ENCODE measurements around the gene PTGES3L. TPM values are rescaled to one million over a fixed set of nuclear protein-coding genes. Genes with fewer than 3 reads are reported as not detected.
A peak's percentile ranks its signal among the peaks of the same experiment; 100 is the strongest.
"Not testable (repeated sequence)": the region's sequence is repeated elsewhere in the genome, so short reads cannot be mapped to it uniquely, and the experiment has no call there.

PTGES3L gene
- total RNA-seq, 1 donor from 2014 or later: 1.2 TPM

DNA sequence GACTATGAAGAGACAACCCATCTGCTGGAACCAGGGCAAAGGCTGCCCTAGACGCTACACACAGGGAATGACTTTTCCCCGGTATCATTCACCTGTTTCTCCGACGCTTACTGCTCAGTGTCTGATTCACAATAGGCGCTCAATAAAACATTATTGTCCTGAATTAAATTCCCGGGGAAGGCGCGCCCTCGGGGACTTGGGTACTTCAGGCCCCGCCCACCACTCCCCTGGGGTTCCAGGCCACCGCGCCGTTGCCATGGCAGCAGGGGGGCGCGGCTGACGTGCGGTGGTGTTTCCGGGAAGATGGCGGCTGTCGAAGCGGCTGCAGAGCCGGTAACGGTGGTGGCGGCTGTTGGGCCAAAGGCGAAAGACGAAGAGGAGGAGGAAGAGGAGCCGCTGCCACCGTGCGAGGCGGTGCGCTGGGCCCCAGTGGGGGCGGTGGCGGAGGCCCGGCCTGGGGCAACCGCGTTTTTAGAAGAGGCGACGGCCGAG, 440 bp upstream of the PTGES3L start, which contains the start of gene RUNDC1:
Gene RUNDC1, plus strand, starts transcription at position 292 of the 492 bp plus-strand sequence. Its CDS starts 12 bp downstream, at position 304.
- peak; percentile 79 for DNase-seq

DNA sequence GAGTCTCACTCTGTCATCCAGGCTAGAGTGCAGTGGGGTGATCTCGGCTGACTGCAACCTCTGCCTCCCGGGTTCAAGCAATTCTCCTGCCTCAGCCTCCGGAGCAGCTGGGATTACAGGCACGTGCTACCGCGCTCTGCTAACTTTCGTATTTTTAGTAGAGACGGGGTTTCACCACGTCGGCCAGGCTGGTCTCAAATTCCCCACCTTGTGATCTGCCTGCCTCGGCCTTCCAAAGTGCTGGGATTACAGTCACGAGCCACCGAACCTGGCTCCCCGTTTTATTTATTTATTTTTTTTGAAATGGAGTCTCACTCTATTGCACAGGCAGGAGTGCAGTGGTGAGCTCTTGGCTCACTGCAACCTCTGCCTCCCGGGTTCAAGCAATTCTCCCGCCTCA, 4.2 kb downstream of the PTGES3L start:
- not testable (repeated sequence) for DNase-seq

DNA sequence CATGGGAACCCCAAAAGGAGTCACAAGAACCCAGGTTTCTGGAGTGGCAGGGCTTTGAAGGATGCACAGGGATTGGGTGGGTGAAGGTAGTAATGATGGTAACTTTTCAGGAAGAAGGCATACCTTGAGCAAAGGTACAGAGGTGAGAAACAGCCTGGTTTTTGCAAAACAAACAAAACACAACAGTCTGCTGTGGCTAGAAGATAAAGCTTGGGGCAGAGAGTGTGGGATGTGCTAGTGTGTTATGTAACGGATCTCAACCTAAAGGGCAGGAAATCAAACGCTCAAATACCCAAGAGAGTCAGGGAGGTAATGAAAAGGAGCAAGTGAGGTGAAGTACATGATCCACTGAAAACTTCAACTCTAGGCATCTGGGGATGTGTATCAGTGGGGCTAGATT, 4.6 kb downstream of the PTGES3L start:
- DNase-seq: no peak

DNA sequence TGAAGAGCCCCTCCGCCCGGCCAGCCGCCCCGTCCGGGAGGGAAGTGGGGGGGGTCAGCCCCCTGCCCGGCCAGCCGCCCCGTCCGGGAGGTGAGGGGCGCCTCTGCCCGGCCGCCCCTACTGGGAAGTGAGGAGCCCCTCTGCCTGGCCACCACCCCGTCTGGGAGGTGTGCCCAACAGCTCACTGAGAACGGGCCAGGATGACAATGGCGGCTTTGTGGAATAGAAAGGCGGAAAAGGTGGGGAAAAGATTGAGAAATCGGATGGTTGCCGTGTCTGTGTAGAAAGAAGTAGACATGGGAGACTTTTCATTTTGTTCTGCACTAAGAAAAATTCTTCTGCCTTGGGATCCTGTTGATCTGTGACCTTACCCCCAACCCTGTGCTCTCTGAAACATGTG, 6.6 kb downstream of the PTGES3L start:
- DNase-seq: not testable (repeated sequence)

DNA sequence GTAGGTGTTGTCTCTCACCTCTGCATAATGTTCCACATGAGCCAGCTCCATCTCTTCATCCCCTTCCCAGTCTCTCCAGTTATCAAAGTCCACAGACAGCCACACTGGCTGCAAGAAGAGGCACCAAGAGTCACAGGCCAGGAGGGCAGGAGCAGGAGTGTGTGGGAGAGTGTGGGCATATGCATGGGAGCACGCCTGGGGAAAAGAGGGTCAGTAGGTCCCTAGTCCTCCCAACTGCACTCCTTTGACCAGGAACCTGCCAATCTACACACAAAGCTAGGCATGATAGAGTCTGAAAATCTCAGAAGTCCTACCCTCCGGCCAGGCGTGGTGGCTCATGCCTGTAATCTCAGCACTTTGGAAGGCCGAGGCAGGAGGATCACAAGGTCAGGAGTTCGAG, 8.3 kb downstream of the PTGES3L start:
- no peak for DNase-seq

DNA sequence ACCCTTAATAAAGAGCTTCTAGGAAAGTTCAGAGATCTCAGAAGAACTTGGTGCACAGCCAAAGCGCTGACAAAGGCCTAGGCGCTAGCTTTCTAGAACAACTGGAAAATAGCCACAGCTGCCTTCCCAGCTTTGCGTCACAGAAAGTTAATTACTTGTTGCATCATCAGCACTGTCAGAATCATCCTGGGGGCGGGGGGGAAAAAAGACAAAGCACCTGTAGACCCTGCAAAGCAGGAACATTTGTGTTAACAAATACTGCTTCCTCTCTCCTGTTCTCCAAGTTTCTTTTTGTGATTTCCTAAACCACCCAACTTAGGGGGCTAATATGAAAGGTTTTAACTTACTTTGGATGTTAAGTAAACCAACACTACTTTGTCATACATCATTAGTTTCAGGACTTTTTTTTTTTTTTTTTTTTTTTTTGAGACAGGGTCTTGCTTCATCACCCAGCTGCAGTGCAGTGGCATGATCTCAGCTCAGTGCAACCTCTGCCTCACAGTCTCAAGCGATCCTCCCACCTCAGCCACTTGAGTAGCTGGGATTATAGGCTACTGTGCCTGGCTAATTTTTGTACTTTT, 10.8 kb downstream of the PTGES3L start:
- no peak for DNase-seq

DNA sequence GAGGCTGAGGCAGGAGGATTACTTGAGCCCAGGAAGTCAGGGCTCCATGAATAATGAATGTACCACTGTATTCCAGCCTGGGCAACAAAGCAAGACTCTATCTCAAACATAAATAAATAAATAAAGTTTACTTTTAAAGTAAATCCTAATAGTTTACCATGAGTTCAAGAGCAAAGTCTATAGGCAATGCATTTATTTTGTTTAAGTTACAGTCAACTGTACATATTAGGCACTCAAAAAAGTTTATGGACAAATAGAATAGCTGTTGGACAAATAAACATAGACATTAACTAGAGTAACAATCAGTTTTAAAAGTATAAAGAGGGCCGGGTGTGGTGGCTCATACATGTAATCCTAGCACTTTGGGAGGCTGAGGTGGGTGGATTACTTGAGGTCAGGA, 12.0 kb downstream of the PTGES3L start:
- DNase-seq: no peak

DNA sequence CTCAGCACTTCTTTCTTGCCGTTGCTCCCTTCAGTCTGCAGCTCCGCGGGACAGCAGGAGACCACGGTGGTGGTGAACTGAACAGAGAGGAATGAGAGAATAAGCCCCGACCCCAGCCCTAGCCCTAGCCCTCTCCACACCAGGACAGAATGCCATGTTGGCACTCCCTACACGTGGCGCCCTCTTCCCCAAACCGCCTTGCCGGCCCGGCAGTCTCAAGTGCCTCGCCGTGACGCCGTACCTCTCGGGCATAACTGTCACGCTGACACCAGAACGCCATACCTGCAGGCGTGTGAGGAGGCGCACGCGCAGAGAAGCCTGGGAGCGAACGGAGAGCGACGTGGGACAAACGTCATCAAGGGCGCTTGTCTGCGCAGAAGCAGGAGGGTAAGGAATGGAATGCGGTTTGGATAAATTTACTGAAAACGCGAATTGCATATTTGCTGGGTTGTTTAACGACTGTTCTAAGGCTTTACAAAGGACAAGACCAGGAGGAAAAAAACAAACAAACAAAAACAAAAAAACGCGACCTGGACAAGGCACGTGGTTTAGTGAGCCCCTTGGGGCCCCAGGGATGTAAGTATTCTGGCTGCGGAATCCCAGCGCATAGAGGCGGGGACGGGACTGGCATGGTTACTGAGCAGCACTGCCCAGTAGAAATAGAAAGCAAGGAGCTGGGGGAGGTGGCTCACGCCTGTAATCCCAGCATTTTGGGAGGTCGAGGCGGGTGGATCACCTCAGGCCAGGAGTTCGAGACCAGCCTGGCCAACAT, 15.5 kb downstream of the PTGES3L start, which contains the start of gene AARSD1:
Gene AARSD1, minus strand, starts transcription at position 294 of the 772 bp plus-strand sequence. Its CDS starts 14 bp downstream, at position 280.
- peak; percentile 82 for DNase-seq

DNA sequence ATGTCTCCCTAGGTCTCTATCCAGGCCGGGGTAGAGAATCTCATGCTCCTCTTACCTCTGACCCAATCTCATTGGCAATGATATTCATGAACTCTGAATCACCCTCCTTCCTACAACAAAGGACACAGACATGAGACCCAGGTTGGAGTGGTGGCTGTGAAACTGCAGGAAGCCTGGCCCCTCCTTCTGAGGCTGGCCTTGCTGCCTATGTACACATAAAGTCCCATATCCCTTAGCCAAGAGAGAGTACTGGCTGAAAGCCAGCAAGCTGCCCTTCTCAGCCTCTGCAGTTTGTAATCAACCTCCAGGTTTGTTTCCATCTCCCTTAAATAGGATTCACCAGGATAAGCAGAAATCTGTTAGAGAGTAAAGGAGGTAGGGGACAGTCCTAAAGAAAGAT, 26.2 kb downstream of the PTGES3L start:
- no peak for DNase-seq

DNA sequence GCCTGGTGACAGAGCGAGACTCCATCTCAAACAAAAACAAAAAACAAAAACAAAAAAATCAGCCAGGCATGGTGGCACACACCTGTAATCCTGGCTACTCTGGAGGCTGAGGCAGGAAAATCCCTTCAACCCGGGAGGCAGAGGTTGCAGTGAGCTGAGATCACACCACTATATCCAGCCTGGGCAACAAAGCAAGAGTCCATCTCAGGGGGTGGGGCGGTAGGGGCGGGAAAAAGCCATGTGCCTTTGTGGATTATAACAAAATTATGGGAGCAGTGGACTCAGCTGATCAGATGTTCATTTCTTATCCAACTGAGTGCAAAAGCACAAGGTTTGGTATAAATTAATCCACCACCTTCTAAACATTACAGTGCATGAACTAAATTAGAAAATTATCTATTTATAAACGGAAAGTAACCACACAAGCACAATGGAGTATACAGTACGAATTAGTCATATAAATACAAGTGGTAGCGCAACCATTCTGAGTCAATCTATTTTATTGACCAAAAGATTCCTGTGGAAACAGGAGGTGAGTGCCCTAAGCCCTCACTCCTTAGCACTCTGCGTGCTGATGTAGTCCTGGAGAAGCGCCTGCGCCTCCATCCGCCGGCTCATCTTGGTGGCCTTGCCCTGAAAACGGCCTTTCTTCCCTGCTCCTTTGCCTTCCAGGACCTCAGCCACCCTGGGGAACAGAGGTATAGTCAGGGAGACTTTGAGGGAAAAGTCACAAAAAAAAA, 29.7 kb downstream of the PTGES3L start:
- DNase-seq: no peak

DNA sequence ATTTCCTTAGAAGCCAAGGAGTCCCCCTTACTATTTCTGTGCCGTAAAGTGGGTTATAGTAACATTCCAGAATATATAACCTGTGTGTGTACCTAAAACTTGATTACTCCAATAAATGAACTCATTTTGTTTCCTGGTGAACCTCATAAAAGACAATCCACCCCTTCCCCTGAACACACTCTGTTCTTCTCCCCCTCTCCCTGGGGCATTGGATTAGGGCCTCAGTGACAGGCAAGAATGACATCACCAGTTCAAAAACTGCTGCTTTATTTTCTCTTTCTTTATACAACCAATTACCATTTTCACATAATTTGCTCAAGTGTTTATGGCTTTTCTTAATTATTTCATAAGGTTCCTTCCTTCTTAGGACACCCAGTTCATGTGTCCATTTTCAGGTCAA, 33.1 kb downstream of the PTGES3L start:
- DNase-seq: no peak

DNA sequence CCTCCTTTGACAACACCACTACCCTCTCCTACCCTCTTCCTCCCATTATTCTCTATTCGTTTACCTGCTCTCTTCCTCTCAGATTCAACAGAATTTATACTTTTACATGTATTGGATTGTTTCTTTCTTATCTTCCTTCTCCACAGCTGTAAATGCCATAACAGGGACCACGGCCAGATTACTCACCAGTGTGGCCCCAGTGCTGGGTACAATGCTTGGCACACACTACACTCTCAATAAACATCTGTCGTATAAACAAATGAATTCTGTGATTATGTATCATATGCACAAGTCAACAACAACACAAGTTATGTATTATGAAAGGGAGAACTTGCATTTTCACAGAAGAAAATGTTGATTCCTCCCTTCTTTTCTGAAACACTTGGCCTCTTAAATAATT, 35.7 kb downstream of the PTGES3L start:
- DNase-seq: no peak

DNA sequence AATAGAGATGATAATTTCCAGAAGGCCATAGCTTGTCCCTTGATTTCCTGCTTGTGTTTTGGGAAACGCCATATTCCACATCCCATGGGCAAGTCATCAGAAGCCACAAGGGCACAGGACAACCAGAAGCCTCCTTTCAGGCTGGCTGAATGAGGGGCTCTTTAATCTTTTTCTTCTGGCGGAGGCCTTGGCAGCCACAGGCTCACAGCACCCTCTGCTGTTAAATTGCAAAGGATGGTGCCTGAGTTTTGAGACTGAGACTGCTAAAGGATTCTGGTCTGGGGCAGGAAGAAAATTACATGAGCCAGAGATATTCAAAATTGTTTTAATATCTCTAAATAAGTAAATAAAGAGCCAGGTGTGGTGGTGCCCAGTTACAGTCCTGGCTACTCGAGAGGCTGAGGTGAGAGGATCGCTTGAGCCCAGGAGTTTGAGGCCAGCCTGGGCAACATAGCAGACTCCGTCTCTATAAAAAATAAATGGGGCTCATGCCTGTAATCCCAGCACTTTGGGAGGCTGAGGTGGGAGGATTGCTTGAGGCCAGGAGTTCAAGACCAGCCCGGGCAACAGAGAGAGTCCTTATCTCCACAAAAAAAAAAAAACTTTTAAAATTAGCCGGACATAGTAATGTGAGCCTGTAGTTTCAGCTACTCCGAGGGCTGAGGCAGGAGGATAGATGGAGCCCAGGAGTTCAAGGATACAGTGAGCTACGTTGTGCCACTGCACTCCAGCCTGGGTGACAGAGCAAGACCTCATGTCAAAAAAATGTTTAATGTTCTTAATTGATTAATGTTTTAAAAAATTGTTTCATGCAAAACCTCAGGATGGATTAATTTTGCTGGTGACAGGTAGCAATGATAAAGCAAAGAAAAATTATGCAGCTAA, 41.9 kb downstream of the PTGES3L start:
- no peak for DNase-seq

DNA sequence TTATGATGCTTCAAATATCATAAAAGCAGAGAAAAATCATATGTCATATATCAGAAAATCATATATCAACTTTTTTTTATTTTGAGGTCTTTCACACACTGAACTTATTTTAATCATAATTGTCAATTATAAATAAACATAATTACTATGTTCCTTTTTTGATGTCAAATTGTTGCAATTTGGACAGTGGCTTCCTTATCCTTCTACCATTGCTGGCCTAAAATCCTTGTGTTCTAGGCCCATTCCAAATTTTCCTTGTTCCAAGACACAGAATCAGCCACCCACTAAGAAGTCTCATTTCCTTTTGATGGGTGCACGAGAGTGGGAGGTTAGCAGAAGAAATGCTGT, 50.4 kb downstream of the PTGES3L start:
- DNase-seq: no peak

DNA sequence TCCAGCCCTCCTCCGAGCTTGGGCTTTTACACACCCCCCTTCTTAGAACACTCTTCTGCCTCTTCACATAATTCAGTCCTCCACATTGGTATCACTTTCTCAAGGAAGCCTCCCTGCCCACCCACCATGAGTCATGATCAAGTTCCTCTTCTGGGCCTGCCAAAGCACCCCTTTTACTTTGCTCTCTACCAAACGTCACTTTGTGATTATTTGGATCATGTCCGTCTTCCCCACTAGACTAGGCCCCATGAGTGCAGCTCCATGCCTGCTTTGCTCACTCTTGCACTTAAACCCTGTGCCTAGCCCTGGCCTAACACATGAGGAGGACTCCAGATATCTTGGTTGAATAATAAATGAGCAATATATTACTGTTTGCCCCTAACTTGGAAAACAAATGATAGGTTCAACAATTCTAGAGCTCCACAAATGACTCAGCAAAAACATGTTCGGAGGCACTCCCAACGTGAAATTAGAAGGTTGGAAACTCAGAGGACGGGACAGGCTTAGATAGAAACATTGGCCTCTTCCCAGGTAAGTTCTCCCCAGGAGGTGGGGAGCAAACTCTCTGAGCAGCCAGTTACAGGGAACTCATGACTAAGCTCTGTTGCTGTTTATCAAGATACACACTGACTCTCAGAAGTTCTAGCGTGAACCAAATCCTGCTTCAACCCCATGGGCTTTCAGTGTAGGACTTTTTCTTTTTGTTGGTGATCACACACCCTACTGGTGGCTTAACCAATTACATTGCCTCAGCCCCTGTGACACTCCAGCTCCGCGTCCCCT, 51.0 kb downstream of the PTGES3L start:
- DNase-seq: no peak

DNA sequence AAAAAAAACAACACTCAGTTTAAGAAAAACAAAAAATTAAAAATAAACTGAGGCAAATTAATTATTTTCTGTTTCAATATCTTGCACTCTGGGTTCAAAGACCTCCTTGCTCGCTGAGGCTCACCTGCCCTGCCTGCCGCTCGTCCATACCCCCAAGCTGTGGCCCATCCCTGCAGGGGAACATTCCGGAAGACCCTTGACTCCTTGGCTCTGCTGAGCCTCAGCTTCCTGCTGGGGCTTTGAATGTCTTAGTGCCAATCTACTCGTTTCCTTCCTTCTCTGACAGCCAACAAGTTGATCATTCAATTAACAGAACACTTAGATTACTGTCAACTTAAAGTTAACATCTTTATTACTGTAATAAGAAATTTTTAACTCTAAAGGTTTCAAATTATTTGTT, 55.0 kb downstream of the PTGES3L start:
- DNase-seq: no peak

DNA sequence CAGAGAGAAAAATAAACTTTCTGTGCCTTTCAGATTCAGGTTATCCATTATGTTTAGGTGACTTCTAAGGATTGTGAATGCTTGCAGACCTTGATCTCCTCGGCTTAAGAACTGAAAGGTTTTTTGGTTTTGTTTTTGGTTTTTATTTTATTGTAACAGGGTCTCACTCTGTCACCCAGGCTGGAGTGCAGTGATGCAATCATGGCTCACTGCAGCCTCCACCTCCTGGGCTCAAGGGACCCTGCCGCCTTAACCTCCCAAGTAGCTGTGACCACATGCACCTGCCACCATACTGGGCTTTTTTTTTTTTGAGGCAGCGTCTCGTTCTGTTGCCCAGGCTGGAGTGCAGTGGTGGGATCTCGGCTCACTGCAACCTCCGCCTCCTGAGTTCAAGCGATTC, 56.4 kb downstream of the PTGES3L start:
- DNase-seq: not testable (repeated sequence)

DNA sequence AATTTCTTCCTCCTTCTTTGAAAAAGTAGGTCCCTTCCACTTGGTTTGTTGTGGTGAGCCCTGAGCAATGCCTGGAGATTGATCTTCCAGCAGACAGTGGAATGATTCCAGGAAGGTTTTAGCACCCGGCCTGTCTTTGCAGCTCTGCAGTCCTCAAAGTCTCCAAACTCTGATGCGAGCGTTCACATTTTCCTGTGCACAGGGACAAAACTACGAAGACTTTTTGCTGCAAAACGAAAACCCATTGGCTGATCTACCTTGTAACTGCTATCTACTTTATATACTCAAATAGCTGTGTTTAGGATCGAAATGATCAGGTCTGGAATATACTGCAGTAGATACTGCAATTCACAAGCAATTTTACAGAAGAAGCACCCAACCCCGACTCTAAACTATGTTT, 57.6 kb downstream of the PTGES3L start:
- no peak for DNase-seq

DNA sequence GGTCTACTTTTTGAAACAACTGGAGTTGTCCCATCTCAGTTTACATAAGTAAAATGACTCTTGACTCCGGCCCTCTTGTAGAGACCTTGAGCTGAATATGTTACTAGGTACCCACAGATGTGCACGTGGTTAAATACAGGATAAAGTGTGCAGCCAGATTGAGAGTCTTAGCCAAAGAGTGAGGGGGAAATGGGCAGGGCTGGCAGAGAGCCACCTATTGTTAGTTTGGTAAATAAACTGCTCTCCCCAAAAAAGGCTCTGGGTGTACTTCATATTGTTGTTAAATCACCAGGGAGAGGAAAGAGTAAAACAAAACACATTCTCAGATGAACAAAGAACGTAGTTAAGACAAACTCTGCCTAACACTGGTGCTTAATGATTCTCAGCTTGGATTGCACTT, 59.0 kb downstream of the PTGES3L start:
- DNase-seq: no peak

DNA sequence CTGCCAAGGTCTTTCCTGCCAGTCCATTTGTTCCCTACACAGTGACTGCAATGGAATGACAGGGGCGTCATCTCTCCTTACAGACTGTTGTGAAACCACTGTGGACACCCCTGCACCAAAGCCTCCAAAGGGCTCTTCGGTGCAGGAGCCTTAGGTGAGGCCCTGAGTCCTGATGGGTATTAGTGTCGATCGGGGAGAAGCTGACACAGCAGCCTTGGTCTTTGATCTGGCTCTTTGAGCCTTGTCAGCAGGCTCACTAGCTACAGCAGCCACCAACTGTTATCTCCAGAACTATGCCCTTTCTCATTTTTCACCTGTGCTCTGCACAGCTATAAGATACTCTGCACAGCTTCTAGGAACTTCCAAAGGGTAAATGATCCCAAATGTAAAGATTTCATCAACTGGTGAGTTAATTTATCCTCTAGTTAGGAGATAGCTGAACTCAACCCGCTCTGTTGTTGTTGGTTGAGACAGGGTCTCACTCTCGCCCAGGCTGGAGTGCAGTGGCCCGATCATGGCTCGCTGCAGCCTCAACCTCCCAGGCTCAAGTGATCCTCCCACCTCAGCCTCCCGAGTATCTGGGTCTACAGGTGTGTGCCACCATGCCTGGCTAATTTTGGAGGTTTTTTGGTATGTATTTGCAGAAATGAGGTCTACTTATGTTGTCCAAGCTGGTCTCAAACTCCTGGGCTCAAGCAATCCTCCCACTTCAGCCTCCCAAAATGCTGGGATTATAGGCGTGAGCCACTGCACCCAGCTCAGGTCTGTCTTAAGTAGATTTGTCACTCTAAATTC, 59.6 kb downstream of the PTGES3L start:
- DNase-seq: no peak
